ENCODE results near the gene SYNJ2BP.

The SYNJ2BP gene

DNA sequence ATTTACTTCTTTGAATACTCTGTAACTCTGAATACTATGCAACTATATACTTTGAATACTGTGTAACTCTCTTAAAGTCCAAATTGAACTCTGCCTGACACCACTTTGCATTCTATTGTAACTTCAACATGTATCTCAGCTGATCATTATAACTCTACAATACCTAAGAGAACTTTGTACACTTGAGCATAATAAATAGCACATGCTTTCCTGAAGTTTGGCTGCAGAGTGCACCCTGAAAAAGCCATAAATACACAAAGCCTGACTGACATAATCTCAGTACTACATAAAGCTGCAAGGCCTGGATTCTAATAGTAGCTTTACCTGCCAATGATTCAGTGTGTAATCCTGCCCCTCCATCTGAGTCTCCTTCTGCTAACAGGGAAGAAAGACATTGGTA is 36.1 kb downstream of the SYNJ2BP start:
- no peak overlapping the region for H3K4me3 ChIP-seq (ENCODE audit: low read length)
- H3K27me3 ChIP-seq (ENCODE audit: control insufficient read depth, insufficient read depth, low read length) = no peaks in the 10 kb centered on the region
- H3K4me1 ChIP-seq (ENCODE audit: control insufficient read depth, insufficient read depth, low read length) = peaks cover 4% of the 10 kb centered on the region
- H3K9ac ChIP-seq (ENCODE audit: low read length) = no peak overlapping the region
- no peaks in the 10 kb centered on the region for H3K36me3 ChIP-seq (ENCODE audit: control insufficient read depth, insufficient read depth, low read length)
- H3K9me3 ChIP-seq (ENCODE audit: control insufficient read depth, low read length) = no peaks in the 10 kb centered on the region

DNA sequence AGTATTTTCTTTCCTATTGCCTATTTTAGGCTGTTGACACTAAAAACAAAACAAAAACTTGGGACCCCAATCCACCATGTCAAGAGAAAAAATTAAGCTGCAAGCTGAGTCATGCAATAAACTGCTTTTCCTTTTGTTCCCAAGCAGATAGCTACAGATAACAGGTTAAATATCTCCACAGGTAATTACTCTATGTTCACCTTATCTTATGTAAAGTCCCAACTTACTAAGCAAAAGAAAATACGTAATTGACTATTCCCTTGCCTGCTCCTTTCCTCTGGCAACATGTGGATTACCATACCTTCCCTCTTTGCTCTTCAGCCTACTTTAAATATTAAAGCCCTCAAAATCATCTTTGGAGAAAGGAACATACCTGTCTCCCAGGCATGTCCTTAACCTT is 38.2 kb downstream of the SYNJ2BP start:
- H3K4me1 ChIP-seq (ENCODE audit: control insufficient read depth, insufficient read depth, low read length) = peaks cover 4% of the 10 kb centered on the region
- H3K9me3 ChIP-seq (ENCODE audit: control insufficient read depth, low read length) = no peaks in the 10 kb centered on the region
- no peak overlapping the region for H3K4me3 ChIP-seq (ENCODE audit: low read length)
- H3K9ac ChIP-seq (ENCODE audit: low read length) = no peak overlapping the region
- no peaks in the 10 kb centered on the region for H3K27me3 ChIP-seq (ENCODE audit: control insufficient read depth, insufficient read depth, low read length)
- H3K36me3 ChIP-seq (ENCODE audit: control insufficient read depth, insufficient read depth, low read length) = no peaks in the 10 kb centered on the region
